Parathyroid adenoma (tissue), 2 donors: Measurements from ENCODE around the gene ARFRP1.

Experiments used
- H2AFZ ChIP-seq: fragments of 300-600 bp; sonication (generic); one replicate; pipeline ENCODE4 v1.7.0; 2017; ENCODE audit warnings: antibody characterized with exemption, mild to moderate bottlenecking
- H3K27ac ChIP-seq: fragments of 300-600 bp; sonication (generic); one replicate; pipeline ENCODE4 v1.7.0; 2017
- H3K27me3 ChIP-seq: fragments of 300-600 bp; sonication (generic); one replicate; pipeline ENCODE4 v1.7.0; 2017; ENCODE audit warnings: low read length; ENCODE audit not compliant: control insufficient read depth, insufficient read depth
- H3K36me3 ChIP-seq: fragments of 300-600 bp; sonication (generic); one replicate; pipeline ENCODE4 v1.7.0; 2017; ENCODE audit warnings: low read length; ENCODE audit not compliant: control insufficient read depth, insufficient read depth
- H3K4me1 ChIP-seq: fragments of 300-600 bp; sonication (generic); one replicate; pipeline ENCODE4 v1.7.0; 2017; ENCODE audit warnings: control low read depth
- H3K4me2 ChIP-seq: fragments of 300-600 bp; sonication (generic); one replicate; pipeline ENCODE4 v1.7.0; 2017; ENCODE audit warnings: low read length
- H3K4me3 ChIP-seq: fragments of 300-600 bp; sonication (generic); one replicate; pipeline ENCODE4 v1.7.0; 2017; ENCODE audit warnings: low read depth, low read length
- H3K79me2 ChIP-seq: fragments of 300-600 bp; sonication (generic); one replicate; pipeline ENCODE4 v1.7.0; 2017; ENCODE audit warnings: control low read depth
- H3K9ac ChIP-seq: fragments of 300-600 bp; sonication (generic); one replicate; pipeline ENCODE4 v1.7.0; 2017; ENCODE audit warnings: mild to moderate bottlenecking
- H3K9me3 ChIP-seq: fragments of 300-600 bp; sonication (generic); one replicate; pipeline ENCODE4 v1.7.0; 2017; ENCODE audit warnings: low read length; ENCODE audit not compliant: control insufficient read depth
- CTCF ChIP-seq: fragments of 300-600 bp; sonication (generic); IDR thresholded peaks from one replicate; pipeline ENCODE4 v1.7.0; 2017; ENCODE audit warnings: antibody characterized with exemption, mild to moderate bottlenecking
- donor health status: primary hyperparathyroidism.

Gene ARFRP1

GRCh38 chr20:63659370-63659769, 48.4 kb downstream of the ARFRP1 start:
- Histone ChIP-seq H3K4me1 (peaks cover 15% of the 10 kb centered on the region), H3K27ac (peak overlapping the region; percentile 82), H3K9ac (no peak overlapping the region), H3K4me3 (peak overlapping the region; percentile 99), H3K27me3 (no peaks in the 10 kb centered on the region), H3K36me3 (no peaks in the 10 kb centered on the region), H3K9me3 (no peaks in the 10 kb centered on the region), H2AFZ (no peak overlapping the region), H3K4me2 (peak overlapping the region; percentile 92), H3K79me2 (peaks cover 26% of the 10 kb centered on the region)
- no peak for TF ChIP-seq CTCF

GRCh38 chr20:63658749-63659187, 49.0 kb downstream of the ARFRP1 start:
- TF ChIP-seq CTCF = no peak
- Histone ChIP-seq H3K4me3 (peak overlapping the region; percentile 99), H3K4me2 (peak overlapping the region; percentile 92), H3K79me2 (peaks cover 25% of the 10 kb centered on the region), H3K27ac (peak overlapping the region; percentile 82), H3K9ac (no peak overlapping the region), H3K9me3 (no peaks in the 10 kb centered on the region), H3K4me1 (peaks cover 17% of the 10 kb centered on the region), H3K36me3 (no peaks in the 10 kb centered on the region), H2AFZ (peak overlapping the region; percentile 89), H3K27me3 (no peaks in the 10 kb centered on the region)

- no peaks in the 10 kb centered on the region for H3K27me3 ChIP-seq
- H3K36me3 ChIP-seq = no peaks in the 10 kb centered on the region
- H3K4me3 ChIP-seq = peak within 1 kb of the TSS; percentile 99
- H2AFZ ChIP-seq = peak within 1 kb of the TSS; percentile 89
- H3K9ac ChIP-seq = peak within 1 kb of the TSS; percentile 61
- no peak for TF ChIP-seq CTCF
- H3K4me2 ChIP-seq = peak within 1 kb of the TSS; percentile 92
- peaks cover 17% of the 10 kb centered on the region for H3K4me1 ChIP-seq
- H3K9me3 ChIP-seq = no peaks in the 10 kb centered on the region
- peaks cover 25% of the 10 kb centered on the region for H3K79me2 ChIP-seq
- H3K27ac ChIP-seq = peak within 1 kb of the TSS; percentile 82
Measured at GRCh38 chr20:63657937-63658748, 49.6 kb downstream of the ARFRP1 start, which contains the start of gene RTEL1. TSS of gene RTEL1 (plus strand) at chr20:63658312. CDS start at chr20:63659403, 1,091 bp downstream.

- H3K79me2 ChIP-seq = peaks cover 24% of the 10 kb centered on the region
- H3K9ac ChIP-seq = peak overlapping the region; percentile 61
- H3K36me3 ChIP-seq = no peaks in the 10 kb centered on the region
- H3K9me3 ChIP-seq = no peaks in the 10 kb centered on the region
- peak overlapping the region; percentile 92 for H3K4me2 ChIP-seq
- H3K4me3 ChIP-seq = peak overlapping the region; percentile 99
- no peaks in the 10 kb centered on the region for H3K27me3 ChIP-seq
- TF ChIP-seq CTCF = no peak
- H3K27ac ChIP-seq = peak overlapping the region; percentile 82
- H2AFZ ChIP-seq = peak overlapping the region; percentile 89
- H3K4me1 ChIP-seq = peaks cover 17% of the 10 kb centered on the region
Measured at GRCh38 chr20:63657260-63657936, 50.4 kb downstream of the ARFRP1 start.
